GM21381 (cell line): ENCODE data around the gene GAS2L2.

Source experiments
- ATAC-seq: cut with Tn5 transposase; IDR thresholded peaks from one replicate; pipeline ENCODE4 v1.9.1; 2021; ENCODE audit warnings: mild to moderate bottlenecking, moderate library complexity; ENCODE audit not compliant: unreplicated experiment

The GAS2L2 gene

GRCh38 chr17:35752945-35753764, at the start of gene GAS2L2:
TSS of gene GAS2L2 (minus strand) at chr17:35753239. CDS start at chr17:35752850, 389 bp downstream.
- no peak for ATAC-seq

- ATAC-seq = no peak
These were observed 48.7 kb upstream of the GAS2L2 start for GRCh38 chr17:35801583-35802224.

- ATAC-seq = no peak
These were observed 46.9 kb upstream of the GAS2L2 start for GRCh38 chr17:35799942-35800341.

- ATAC-seq = no peak
These were observed 44.9 kb upstream of the GAS2L2 start for GRCh38 chr17:35797918-35798317.

GRCh38 chr17:35797370-35797769, 44.3 kb upstream of the GAS2L2 start:
- ATAC-seq = no peak

GRCh38 chr17:35796942-35797341, 43.9 kb upstream of the GAS2L2 start:
- ATAC-seq = no peak

- ATAC-seq = no peak
These were observed 42.8 kb upstream of the GAS2L2 start for GRCh38 chr17:35795871-35796265.

- no peak for ATAC-seq
These were observed 42.2 kb upstream of the GAS2L2 start, which contains the start of gene MMP28 for GRCh38 chr17:35795007-35795870. TSS of gene MMP28 (minus strand) at chr17:35795641. CDS start at chr17:35795377, 264 bp downstream.

GRCh38 chr17:35793257-35793656, 40.2 kb upstream of the GAS2L2 start:
- ATAC-seq = no peak

GRCh38 chr17:35791681-35792350, 38.8 kb upstream of the GAS2L2 start:
- ATAC-seq = no peak

GRCh38 chr17:35790841-35791240, 37.8 kb upstream of the GAS2L2 start:
- no peak for ATAC-seq

- ATAC-seq = no peak
These were observed 35.7 kb upstream of the GAS2L2 start for GRCh38 chr17:35788477-35789368.

GRCh38 chr17:35786941-35787432, 33.9 kb upstream of the GAS2L2 start:
- no peak for ATAC-seq

GRCh38 chr17:35784895-35785294, 31.9 kb upstream of the GAS2L2 start:
- no peak for ATAC-seq

GRCh38 chr17:35780950-35781349, 27.9 kb upstream of the GAS2L2 start:
- ATAC-seq = no peak

- ATAC-seq = no peak
These were observed 25.7 kb upstream of the GAS2L2 start for GRCh38 chr17:35778641-35779196.

GRCh38 chr17:35775583-35775982, 22.5 kb upstream of the GAS2L2 start:
- no peak for ATAC-seq

- no peak for ATAC-seq
These were observed 22.0 kb upstream of the GAS2L2 start for GRCh38 chr17:35775039-35775438.

- no peak for ATAC-seq
These were observed 21.5 kb upstream of the GAS2L2 start for GRCh38 chr17:35774499-35774898.
